Panc1 (cell line): ENCODE data around the gene LRTM1.

ENCODE experiments used
- REST ChIP-seq, 2 experiments: IDR thresholded peaks; 2 replicates each; pipeline ENCODE4 v1.6.1; 2011 to 2012; ENCODE audit warnings: low read depth in 2 of 2, control low read depth in 1 of 2, low read length in 1 of 2, mild to moderate bottlenecking in 1 of 2, moderate library complexity in 1 of 2; ENCODE audit not compliant: insufficient read depth in 1 of 2
- TF ChIP-seq, protein P1 (sequence below): fragments of 450-650 bp; IDR thresholded peaks from 2 replicates; pipeline ENCODE4 v1.5.1; 2017; ENCODE audit warnings: mild to moderate bottlenecking

GRCh38 chr3:54951405-54951804, 23.5 kb upstream of the LRTM1 start:
- TF ChIP-seq, protein P1, sequence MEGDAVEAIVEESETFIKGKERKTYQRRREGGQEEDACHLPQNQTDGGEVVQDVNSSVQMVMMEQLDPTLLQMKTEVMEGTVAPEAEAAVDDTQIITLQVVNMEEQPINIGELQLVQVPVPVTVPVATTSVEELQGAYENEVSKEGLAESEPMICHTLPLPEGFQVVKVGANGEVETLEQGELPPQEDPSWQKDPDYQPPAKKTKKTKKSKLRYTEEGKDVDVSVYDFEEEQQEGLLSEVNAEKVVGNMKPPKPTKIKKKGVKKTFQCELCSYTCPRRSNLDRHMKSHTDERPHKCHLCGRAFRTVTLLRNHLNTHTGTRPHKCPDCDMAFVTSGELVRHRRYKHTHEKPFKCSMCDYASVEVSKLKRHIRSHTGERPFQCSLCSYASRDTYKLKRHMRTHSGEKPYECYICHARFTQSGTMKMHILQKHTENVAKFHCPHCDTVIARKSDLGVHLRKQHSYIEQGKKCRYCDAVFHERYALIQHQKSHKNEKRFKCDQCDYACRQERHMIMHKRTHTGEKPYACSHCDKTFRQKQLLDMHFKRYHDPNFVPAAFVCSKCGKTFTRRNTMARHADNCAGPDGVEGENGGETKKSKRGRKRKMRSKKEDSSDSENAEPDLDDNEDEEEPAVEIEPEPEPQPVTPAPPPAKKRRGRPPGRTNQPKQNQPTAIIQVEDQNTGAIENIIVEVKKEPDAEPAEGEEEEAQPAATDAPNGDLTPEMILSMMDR = no peak; the same call in 1 of the 2 replicates
- TF ChIP-seq REST (IDR thresholded peaks at IDR 0.05; ENCODE audit: insufficient read depth in 1 of 2, low read depth in 2 of 2, low read length in 1 of 2) = no peak
